Choroid plexus epithelial cell (primary cell): ENCODE measurements around the gene TIMM29.

Source experiments
- DNase-seq: peaks from one replicate; pipeline ENCODE4 v3.0.0-alpha.2; 2010; ENCODE audit warnings: low read depth
- H3K4me3 ChIP-seq: 2 replicates; pipeline ENCODE4 v1.5.1; 2011; ENCODE audit warnings: low read depth, mild to moderate bottlenecking, control low read depth, low read length, moderate library complexity
- CTCF ChIP-seq: conservative IDR thresholded peaks from 2 replicates; pipeline ENCODE4 v1.5.1; 2011; ENCODE audit warnings: low read depth, mild to moderate bottlenecking, control low read depth, inconsistent platforms, low read length, moderate library complexity

The TIMM29 gene

DNA sequence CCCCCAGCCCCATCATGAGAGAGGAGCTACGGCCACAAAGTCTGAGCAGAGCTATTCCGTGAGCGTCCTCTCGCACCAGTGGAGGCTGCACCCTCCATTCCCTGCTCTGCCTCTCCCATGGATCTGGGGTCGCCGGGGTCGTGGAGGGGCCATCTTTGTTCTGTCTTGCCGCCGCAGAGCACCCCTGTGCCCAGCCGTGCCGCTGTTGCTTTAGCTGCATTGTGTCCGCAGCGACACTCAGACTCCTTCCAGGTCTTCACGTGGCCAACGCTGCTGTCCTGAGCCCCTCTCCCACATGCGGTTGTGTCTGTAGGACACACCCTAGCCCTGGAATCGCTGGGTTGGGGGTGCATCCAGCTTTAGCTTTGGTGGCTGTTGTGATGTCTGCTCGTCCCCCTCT, 16.0 kb upstream of the TIMM29 start:
- no peak for TF ChIP-seq CTCF

GRCh38 chr19:10913716-10914340, 14.8 kb upstream of the TIMM29 start:
- no peak overlapping the region for H3K4me3 ChIP-seq
- no peak for TF ChIP-seq CTCF
- no peak for DNase-seq

More for the DNA sequence above, 16.0 kb upstream of the TIMM29 start:
- no peak overlapping the region for H3K4me3 ChIP-seq
- no peak for DNase-seq

- no peak overlapping the region for H3K4me3 ChIP-seq
- DNase-seq = peak; percentile 71
- TF ChIP-seq CTCF = peak; percentile 47
Observed at GRCh38 chr19:10915130-10916091, 13.2 kb upstream of the TIMM29 start.

GRCh38 chr19:10916602-10917001, 12.0 kb upstream of the TIMM29 start:
- DNase-seq = no peak
- TF ChIP-seq CTCF = no peak
- no peak overlapping the region for H3K4me3 ChIP-seq

GRCh38 chr19:10918359-10918758, 10.3 kb upstream of the TIMM29 start:
- no peak for TF ChIP-seq CTCF
- no peak for DNase-seq
- H3K4me3 ChIP-seq = no peak overlapping the region

GRCh38 chr19:10919352-10920287, 9.0 kb upstream of the TIMM29 start:
- no peak overlapping the region for H3K4me3 ChIP-seq
- no peak for DNase-seq
- no peak for TF ChIP-seq CTCF
